Loucy (cell line): ENCODE measurements around the gene BCL11A.

ENCODE experiments used
- H2AFZ ChIP-seq: fragments of 200-600 bp; sonication (generic); 2 replicates; pipeline ENCODE4 v1.6.0; 2016; ENCODE audit warnings: antibody characterized with exemption, mild to moderate bottlenecking, low read length, moderate library complexity
- H3F3A ChIP-seq: fragments of 200-600 bp; 2 replicates; pipeline ENCODE4 v1.6.0; 2016; ENCODE audit warnings: antibody characterized with exemption, low read depth, mild to moderate bottlenecking
- H3K27me3 ChIP-seq: fragments of 200-600 bp; sonication (generic); 2 replicates; pipeline ENCODE4 v1.6.1; 2014; ENCODE audit warnings: low read length, mild to moderate bottlenecking; ENCODE audit not compliant: insufficient read depth, poor library complexity, severe bottlenecking
- H3K36me3 ChIP-seq: fragments of 200-600 bp; sonication (generic); 2 replicates; pipeline ENCODE4 v1.6.1; 2016; ENCODE audit warnings: low read length; ENCODE audit not compliant: insufficient read depth
- H3K4me1 ChIP-seq: fragments of 200-600 bp; sonication (generic); 2 replicates; pipeline ENCODE4 v1.5.1; 2014; ENCODE audit warnings: low read length, mild to moderate bottlenecking; ENCODE audit not compliant: insufficient read depth, poor library complexity, severe bottlenecking
- H3K4me2 ChIP-seq: fragments of 200-600 bp; sonication (generic); 2 replicates; pipeline ENCODE4 v1.6.0; 2014; ENCODE audit warnings: antibody characterized with exemption, low read length, low read depth, mild to moderate bottlenecking; ENCODE audit not compliant: poor library complexity, severe bottlenecking
- H3K4me3 ChIP-seq: fragments of 200-600 bp; sonication (generic); 2 replicates; pipeline ENCODE4 v1.5.1; 2014; ENCODE audit warnings: low read length, mild to moderate bottlenecking, mixed read lengths; ENCODE audit not compliant: poor library complexity, severe bottlenecking
- H3K79me2 ChIP-seq: fragments of 200-600 bp; sonication (generic); 2 replicates; pipeline ENCODE4 v1.6.1; 2014; ENCODE audit warnings: low read length; ENCODE audit not compliant: insufficient read depth
- H3K9ac ChIP-seq: fragments of 200-600 bp; sonication (generic); 2 replicates; pipeline ENCODE4 v1.6.0; 2014; ENCODE audit warnings: mild to moderate bottlenecking, low read depth, low read length, moderate library complexity; ENCODE audit not compliant: poor library complexity, severe bottlenecking
- H3K9me2 ChIP-seq: fragments of 200-600 bp; sonication (generic); replicated peaks from 2 replicates; pipeline ENCODE4 v1.6.1; 2016; ENCODE audit warnings: low read depth, low read length, mixed read lengths
- H3K9me3 ChIP-seq: fragments of 200-600 bp; sonication (generic); 2 replicates; pipeline ENCODE4 v1.6.1; 2014; ENCODE audit warnings: mild to moderate bottlenecking, antibody characterized with exemption, low read length, low read depth; ENCODE audit not compliant: insufficient read depth
- H4K20me1 ChIP-seq: fragments of 200-600 bp; sonication (generic); 2 replicates; pipeline ENCODE4 v1.6.0; 2014; ENCODE audit warnings: antibody characterized with exemption, low read length, mild to moderate bottlenecking; ENCODE audit not compliant: insufficient read depth, poor library complexity, severe bottlenecking
- CTCF ChIP-seq: fragments of 200-600 bp; sonication (generic); conservative IDR thresholded peaks from 2 replicates; pipeline ENCODE4 v1.5.1; 2014; ENCODE audit warnings: mild to moderate bottlenecking, antibody characterized with exemption, low read length
- EZH2phosphoT487 ChIP-seq: fragments of 200-600 bp; IDR thresholded peaks from 2 replicates; pipeline ENCODE4 v1.6.1; 2018; ENCODE audit warnings: antibody characterized with exemption, mild to moderate bottlenecking, moderate library complexity, borderline replicate concordance

Gene BCL11A

GRCh38 chr2:60519231-60519863, 34.1 kb downstream of the BCL11A start:
- H3K4me1 ChIP-seq: no peaks in the 10 kb centered on the region
- no peak for TF ChIP-seq CTCF
- no peak overlapping the region for H3K9ac ChIP-seq
- H3K4me3 ChIP-seq: no peak overlapping the region
- no peaks in the 10 kb centered on the region for H3F3A ChIP-seq
- no peaks in the 10 kb centered on the region for H3K9me2 ChIP-seq
- H3K4me2 ChIP-seq: no peak overlapping the region
- peaks cover 5% of the 10 kb centered on the region for H4K20me1 ChIP-seq
- peaks cover 52% of the 10 kb centered on the region; the same call in 1 of the 2 replicates for H3K79me2 ChIP-seq
- peaks cover 20% of the 10 kb centered on the region; the same call in 1 of the 2 replicates for H3K36me3 ChIP-seq
- no peaks in the 10 kb centered on the region for H3K9me3 ChIP-seq
- no peaks in the 10 kb centered on the region for H3K27me3 ChIP-seq
- H2AFZ ChIP-seq: no peak overlapping the region

DNA sequence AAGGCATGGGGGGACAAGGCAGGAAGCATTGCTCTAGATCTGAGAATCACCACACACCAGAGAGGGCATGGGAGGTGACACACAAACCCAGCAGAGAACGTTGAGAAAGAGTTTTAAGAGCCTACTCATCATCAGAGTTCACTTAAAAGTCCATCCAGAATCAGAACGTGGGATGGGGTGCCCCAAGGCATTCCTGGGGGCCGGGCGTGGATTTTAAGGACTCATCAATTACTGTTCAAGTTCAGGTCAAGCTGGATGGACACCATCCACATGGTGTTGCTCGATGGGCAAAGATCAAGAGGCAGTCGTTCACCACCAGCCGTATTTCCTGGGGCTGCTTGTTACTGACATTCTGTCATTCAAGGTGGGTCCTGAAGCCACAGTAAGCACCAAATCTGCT, 34.9 kb downstream of the BCL11A start:
- no peaks in the 10 kb centered on the region for H3K4me1 ChIP-seq
- H3K79me2 ChIP-seq: peaks cover 45% of the 10 kb centered on the region; the same call in 1 of the 2 replicates
- H2AFZ ChIP-seq: no peak overlapping the region
- H3K27me3 ChIP-seq: no peaks in the 10 kb centered on the region
- no peaks in the 10 kb centered on the region for H3F3A ChIP-seq
- no peak overlapping the region for H3K4me2 ChIP-seq
- no peak overlapping the region for H3K9ac ChIP-seq
- H4K20me1 ChIP-seq: peaks cover 5% of the 10 kb centered on the region
- no peak for TF ChIP-seq CTCF
- no peak for TF ChIP-seq EZH2phosphoT487
- H3K9me3 ChIP-seq: no peaks in the 10 kb centered on the region
- no peaks in the 10 kb centered on the region for H3K9me2 ChIP-seq
- H3K4me3 ChIP-seq: no peak overlapping the region
- H3K36me3 ChIP-seq: peaks cover 20% of the 10 kb centered on the region; the same call in 1 of the 2 replicates

DNA sequence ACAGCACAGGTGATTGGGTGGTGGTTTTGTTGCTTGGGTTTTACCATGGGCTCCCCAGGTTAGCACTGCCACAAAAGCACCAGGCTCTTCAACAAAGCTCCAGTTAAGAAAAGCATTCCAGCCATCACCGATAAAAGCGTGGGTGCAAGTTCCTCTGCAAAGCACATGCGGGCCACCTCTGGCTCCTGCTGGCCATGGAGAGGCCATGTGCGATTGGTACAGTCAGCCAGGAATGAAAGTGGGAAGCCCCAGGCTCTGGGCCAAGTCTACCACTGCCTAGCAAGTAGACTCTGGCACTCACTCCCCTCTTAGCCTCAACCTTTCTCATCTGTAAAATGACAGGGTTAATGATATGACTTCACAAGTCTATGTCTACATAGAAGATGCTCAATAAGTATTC, 36.0 kb downstream of the BCL11A start:
- no peaks in the 10 kb centered on the region for H3K9me3 ChIP-seq
- H3K27me3 ChIP-seq: no peaks in the 10 kb centered on the region
- TF ChIP-seq EZH2phosphoT487 (no peak), CTCF (no peak)
- H3K9me2 ChIP-seq: no peaks in the 10 kb centered on the region
- no peak overlapping the region for H3K4me2 ChIP-seq
- peaks cover 42% of the 10 kb centered on the region; the same call in 1 of the 2 replicates for H3K79me2 ChIP-seq
- no peak overlapping the region for H3K9ac ChIP-seq
- no peaks in the 10 kb centered on the region for H4K20me1 ChIP-seq
- H3K4me3 ChIP-seq: no peak overlapping the region
- peaks cover 24% of the 10 kb centered on the region; the same call in 1 of the 2 replicates for H3K36me3 ChIP-seq
- H3K4me1 ChIP-seq: no peaks in the 10 kb centered on the region
- H3F3A ChIP-seq: no peaks in the 10 kb centered on the region
- H2AFZ ChIP-seq: no peak overlapping the region
